ENCODE results near the gene CTDNEP1. TPM values are rescaled to one million over a fixed set of nuclear protein-coding genes. Genes with fewer than 3 reads are reported as not detected.

The CTDNEP1 gene
- total RNA-seq, 1 donor from 2014 or later: 179 TPM

DNA sequence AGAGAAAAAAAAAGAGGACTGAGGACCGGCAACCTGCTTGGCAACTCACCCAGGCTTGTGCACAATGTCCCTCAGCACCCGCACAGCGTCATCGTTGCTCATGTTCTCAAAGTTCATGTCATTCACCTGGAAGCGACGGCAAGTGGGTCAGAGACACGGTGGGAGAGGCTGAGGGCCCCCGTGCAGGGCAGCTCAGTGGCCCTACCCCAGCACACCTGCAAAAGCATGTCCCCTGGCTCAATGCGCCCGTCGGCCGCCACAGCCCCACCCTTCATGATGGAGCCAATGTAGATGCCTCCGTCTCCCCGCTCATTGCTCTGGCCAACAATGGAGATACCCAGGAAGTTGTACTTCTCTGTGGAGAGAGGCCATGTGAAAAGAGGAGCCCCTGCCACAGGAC is 22.6 kb downstream of the CTDNEP1 start:
- Mint-ChIP-seq H3K4me3 (peak overlapping the region; percentile 80), H3K9me3 (no peaks in the 10 kb centered on the region), H3K4me1 (peaks cover 19% of the 10 kb centered on the region), H3K36me3 (ENCODE audit: low read depth) (peaks cover 21% of the 10 kb centered on the region), H3K27ac (ENCODE audit: unreplicated experiment) (no peak overlapping the region), H3K27me3 (ENCODE audit: low read depth) (peaks cover 2% of the 10 kb centered on the region)
- no peak for DNase-seq (ENCODE audit: low read depth, low spot score)
- no peak for TF ChIP-seq CTCF (conservative IDR thresholded peaks at IDR 0.05)

- Mint-ChIP-seq H3K27ac (ENCODE audit: unreplicated experiment) (no peak overlapping the region), H3K9me3 (no peaks in the 10 kb centered on the region), H3K4me1 (peaks cover 3% of the 10 kb centered on the region), H3K4me3 (no peak overlapping the region), H3K27me3 (ENCODE audit: low read depth) (peaks cover under 1% of the 10 kb centered on the region), H3K36me3 (ENCODE audit: low read depth) (peaks cover 21% of the 10 kb centered on the region)
- no peak for DNase-seq (ENCODE audit: low read depth, low spot score)
- TF ChIP-seq CTCF (conservative IDR thresholded peaks at IDR 0.05): no peak
These were observed 24.5 kb downstream of the CTDNEP1 start for GRCh38 chr17:7226721-7227710.

DNA sequence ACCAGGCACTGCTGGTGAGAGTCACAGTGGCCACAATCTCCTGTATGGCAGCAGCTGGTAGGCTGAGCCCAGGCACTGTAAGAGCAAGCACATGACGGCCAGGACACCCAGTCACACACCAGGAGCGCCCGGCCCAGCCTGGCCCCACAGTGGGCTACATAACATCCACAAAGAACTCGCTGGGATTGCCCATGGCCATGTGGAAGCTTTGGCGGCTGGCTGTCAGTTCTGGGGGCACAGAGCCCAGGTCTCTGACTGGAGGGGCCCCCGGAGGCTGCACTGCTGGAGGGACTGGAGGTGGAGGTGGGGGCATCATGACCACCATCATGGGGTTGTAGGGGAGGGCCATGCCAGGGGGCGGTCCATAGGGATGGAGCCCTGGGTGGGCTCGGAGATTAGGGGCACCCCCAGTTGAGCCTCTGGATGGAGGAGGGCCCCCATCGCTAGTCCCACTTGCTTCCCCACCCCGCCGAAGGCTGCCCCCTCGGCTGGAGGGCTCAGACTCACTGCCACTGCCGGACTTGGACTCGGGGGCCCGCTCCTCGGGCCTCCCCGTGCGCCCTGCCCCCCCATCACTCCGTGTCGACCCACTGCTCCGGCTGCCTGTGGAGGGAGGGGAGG is 25.7 kb downstream of the CTDNEP1 start:
- H3K4me1 Mint-ChIP-seq: peaks cover 8% of the 10 kb centered on the region
- no peak for DNase-seq (ENCODE audit: low read depth, low spot score)
- H3K27me3 Mint-ChIP-seq (ENCODE audit: low read depth): peaks cover 9% of the 10 kb centered on the region
- peak overlapping the region; percentile 61 for H3K4me3 Mint-ChIP-seq
- no peak for TF ChIP-seq CTCF (conservative IDR thresholded peaks at IDR 0.05)
- H3K36me3 Mint-ChIP-seq (ENCODE audit: low read depth): peaks cover 19% of the 10 kb centered on the region
- H3K9me3 Mint-ChIP-seq: no peaks in the 10 kb centered on the region
- no peak overlapping the region for H3K27ac Mint-ChIP-seq (ENCODE audit: unreplicated experiment)

DNA sequence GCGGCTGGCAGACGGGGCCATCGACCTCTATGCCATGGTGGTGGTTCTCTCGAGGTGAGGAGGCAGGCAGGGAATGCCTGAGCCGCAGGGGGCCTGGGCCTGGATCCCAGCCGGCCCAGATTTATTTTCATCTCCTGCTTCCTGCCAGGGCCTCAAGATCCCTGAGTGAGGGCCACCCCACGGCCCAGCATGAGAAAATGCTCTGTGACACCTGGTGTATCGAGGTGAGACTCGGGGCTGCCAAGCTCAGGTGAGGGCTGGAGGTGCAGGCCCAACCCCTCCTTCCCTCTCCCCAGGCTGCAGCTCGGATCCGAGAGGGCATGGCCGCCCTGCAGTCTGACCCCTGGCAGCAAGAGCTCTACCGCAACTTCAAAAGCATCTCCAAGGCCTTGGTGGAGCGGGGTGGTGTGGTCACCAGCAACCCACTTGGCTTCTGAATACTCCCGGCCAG is 26.8 kb downstream of the CTDNEP1 start:
- Mint-ChIP-seq H3K4me3 (peak overlapping the region; percentile 61), H3K36me3 (ENCODE audit: low read depth) (peaks cover 17% of the 10 kb centered on the region), H3K9me3 (no peaks in the 10 kb centered on the region), H3K4me1 (peaks cover 16% of the 10 kb centered on the region), H3K27ac (ENCODE audit: unreplicated experiment) (no peak overlapping the region), H3K27me3 (ENCODE audit: low read depth) (peaks cover 17% of the 10 kb centered on the region)
- DNase-seq (ENCODE audit: low read depth, low spot score): no peak
- TF ChIP-seq CTCF (conservative IDR thresholded peaks at IDR 0.05): no peak

DNA sequence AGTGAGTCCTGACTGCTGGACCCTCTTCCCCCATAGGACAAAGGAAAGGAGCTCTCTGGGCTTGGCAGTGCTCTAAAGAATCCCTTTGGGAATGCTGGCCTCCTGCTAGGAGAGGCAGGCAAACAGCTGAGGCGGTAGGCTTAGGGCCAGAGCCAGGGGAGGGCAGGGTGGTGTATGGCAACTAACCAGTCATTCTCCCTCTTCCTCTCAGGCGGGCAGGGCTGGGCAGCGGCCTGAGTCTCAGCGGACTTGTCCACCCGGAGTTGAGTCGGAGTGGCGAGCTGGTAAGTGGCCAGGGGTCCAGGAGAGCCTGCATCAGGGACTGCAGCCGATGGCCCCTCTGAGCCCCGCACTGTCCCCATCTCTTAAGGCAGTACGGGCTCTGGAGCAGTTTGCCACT is 27.4 kb downstream of the CTDNEP1 start:
- Mint-ChIP-seq H3K27me3 (ENCODE audit: low read depth) (peaks cover 22% of the 10 kb centered on the region), H3K4me1 (peaks cover 22% of the 10 kb centered on the region), H3K4me3 (peak overlapping the region; percentile 98), H3K9me3 (no peaks in the 10 kb centered on the region), H3K36me3 (ENCODE audit: low read depth) (peaks cover 15% of the 10 kb centered on the region), H3K27ac (ENCODE audit: unreplicated experiment) (no peak overlapping the region)
- DNase-seq (ENCODE audit: low read depth, low spot score): no peak
- no peak for TF ChIP-seq CTCF (conservative IDR thresholded peaks at IDR 0.05)
